Measurements from ENCODE around the gene RPRD1B. TPM values are rescaled to one million over a fixed set of nuclear protein-coding genes. Genes with fewer than 3 reads are reported as not detected.

Gene RPRD1B
- total RNA-seq, 2 experiments from 2014 or later = 36.5 to 38.8 TPM

DNA sequence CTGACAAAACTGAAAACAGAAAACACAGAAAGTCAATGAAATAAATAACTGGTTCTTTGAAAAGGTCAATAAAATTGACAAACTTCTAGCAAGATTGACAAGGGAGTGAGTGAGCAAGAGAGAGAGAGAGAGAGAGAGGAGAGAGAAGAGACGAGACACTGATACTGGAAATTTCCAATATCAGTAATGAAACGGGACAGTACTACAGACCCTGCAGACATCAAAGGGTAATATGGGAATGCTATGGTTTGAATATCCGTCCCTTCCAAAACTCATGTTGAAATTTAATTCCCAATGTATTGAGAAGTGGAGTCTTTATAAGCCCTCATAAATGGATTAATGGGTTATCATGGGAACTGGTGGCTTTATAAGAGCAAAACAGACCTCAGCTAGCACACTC is 4.1 kb upstream of the RPRD1B start:
- POLR2A ChIA-PET = interaction anchor here (0.6 kb wide), 1 partner anchor 351 kb away, joined by 9 read pairs; no protein-coding TSS in a partner anchor
- CTCF ChIA-PET = interaction anchor here (0.6 kb wide), 2 partner anchors 20 to 201 kb away, joined by 3 read pairs; no protein-coding TSS in a partner anchor

GRCh38 chr20:38031957-38032356 is 1.6 kb upstream of the RPRD1B start:
- POLR2A ChIA-PET = interaction anchor here (0.6 kb wide), 1 partner anchor 841 kb away, joined by 3 read pairs; no protein-coding TSS in a partner anchor
- CTCF ChIA-PET = no interaction called here

GRCh38 chr20:38032585-38033329 is 789 bp upstream of the RPRD1B start:
- POLR2A ChIA-PET = interaction anchor here (0.6 to 2.0 kb wide), 9 partner anchors 10 to 743 kb away, joined by 3 to 7 read pairs (median 3); partner anchors contain the start of gene MANBAL
- CTCF ChIA-PET = interaction anchor here (1.3 to 1.9 kb wide), 5 partner anchors 11 to 189 kb away, joined by 4 to 6 read pairs (median 4); no protein-coding TSS in a partner anchor

DNA sequence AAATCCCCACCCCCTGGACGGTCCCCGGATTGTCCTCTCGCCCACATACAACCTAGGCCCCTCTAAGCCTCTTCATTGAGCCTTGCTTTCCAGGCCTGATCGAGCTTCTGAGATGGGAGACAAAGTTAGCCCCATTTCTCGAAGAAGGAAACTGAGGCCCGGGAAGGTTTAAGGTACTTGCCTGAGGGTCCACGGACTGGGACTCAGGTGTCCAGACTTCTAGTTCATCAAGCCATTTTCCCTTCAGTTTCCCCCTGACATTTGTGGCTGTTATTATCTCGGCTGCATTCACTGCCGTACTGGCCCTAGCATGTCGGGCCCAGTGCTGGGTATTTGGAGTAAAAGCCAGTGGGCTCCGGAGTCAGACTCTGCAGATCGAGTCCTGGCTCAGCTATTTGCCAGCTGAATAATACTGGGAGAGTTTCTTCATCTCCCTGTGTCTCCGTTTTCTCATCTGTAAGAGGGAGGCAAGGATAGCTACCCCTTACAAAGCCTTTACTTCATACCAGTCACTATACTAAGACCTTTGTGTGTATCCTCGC is 633 bp downstream of the RPRD1B start:
- CTCF ChIA-PET = interaction anchor here (0.5 to 1.9 kb wide), 6 partner anchors 14 to 187 kb away, joined by 3 to 6 read pairs (median 4); no protein-coding TSS in a partner anchor
- POLR2A ChIA-PET = interaction anchor here (1.1 to 2.0 kb wide), 3 partner anchors 10 to 745 kb away, joined by 4 to 7 read pairs (median 5); partner anchors contain the start of gene MANBAL

GRCh38 chr20:38034961-38035360 is 1.4 kb downstream of the RPRD1B start:
- CTCF ChIA-PET = interaction anchor here (1.1 kb wide), 1 partner anchor 13 kb away, joined by 3 read pairs; no protein-coding TSS in a partner anchor
- POLR2A ChIA-PET = no interaction called here

- ChIA-PET CTCF (no interaction called here), POLR2A (no interaction called here)
Measured at GRCh38 chr20:38036366-38036765, 2.8 kb downstream of the RPRD1B start.

DNA sequence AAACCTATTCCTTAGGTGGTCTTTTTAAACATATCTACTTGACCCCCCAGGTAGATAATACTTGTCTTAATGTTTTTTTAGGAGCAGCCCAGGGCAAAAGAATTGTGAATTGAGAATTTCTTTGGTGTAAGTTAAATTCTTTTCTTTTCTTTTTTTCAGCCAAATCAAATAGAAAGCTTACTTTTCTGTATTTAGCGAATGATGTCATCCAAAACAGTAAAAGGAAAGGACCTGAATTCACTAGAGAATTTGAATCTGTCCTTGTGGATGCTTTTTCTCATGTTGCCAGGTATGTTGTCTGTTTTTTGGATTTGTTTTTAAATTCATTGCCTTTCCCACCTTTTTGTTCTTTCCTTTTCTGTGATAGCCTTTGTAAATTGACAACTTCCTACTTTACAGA is 6.7 kb downstream of the RPRD1B start:
- CTCF ChIA-PET = interaction anchor here (0.6 kb wide), 1 partner anchor 167 kb away, joined by 3 read pairs; no protein-coding TSS in a partner anchor
- POLR2A ChIA-PET = no interaction called here

DNA sequence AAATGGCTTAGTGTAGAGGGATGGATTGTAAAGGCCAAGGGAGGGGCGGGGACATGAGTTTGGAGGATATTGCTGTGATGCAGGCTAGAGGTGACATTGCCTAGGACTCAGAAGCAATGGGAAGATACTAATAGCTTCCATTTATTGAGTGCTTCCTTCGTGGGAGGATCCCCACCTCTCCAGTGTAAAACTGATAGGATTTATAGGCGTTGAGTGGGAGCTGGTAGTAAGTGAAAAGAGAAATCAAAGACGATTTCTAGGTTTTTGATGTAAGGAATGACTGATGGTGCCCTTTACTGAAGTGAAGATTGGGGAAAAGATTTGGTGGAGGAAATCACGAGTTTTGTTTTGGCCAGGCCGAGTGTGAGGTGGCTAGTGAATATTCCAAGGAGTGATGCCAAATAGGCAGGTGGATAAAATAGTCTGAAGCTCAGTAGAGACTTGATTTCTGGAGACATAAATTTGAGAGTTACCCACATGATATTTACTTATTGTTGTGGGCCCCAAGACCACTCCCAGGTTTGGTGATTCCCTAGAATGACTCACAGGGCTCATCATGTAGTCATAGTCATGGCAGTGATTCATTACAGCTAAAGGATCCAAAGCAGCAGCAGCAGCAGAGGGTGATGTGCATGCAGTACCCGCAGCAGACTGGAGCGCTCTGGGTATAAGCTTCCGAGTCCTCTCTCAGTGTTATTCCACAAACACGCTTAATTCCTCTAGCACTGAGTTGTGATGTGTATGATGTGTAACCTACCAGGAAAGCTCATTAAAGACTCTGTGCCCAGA is 10.2 kb downstream of the RPRD1B start:
- CTCF ChIA-PET = interaction anchor here (1.2 kb wide), 2 partner anchors 10 to 14 kb away, joined by 4 to 9 read pairs; partner anchors contain the start of genes RPRD1B and TTI1
- POLR2A ChIA-PET = interaction anchor here (0.7 to 1.3 kb wide), 3 partner anchors 10 to 865 kb away, joined by 4 to 7 read pairs (median 5); partner anchors contain the start of genes MROH8, RPN2, RPRD1B and TTI1

GRCh38 chr20:38044685-38045084 is 11.1 kb downstream of the RPRD1B start:
- POLR2A ChIA-PET = interaction anchor here (1.3 kb wide), 2 partner anchors 11 to 866 kb away, joined by 4 to 7 read pairs; partner anchors contain the start of genes MROH8, RPN2, RPRD1B and TTI1
- CTCF ChIA-PET = interaction anchor here (1.2 kb wide), 2 partner anchors 11 to 13 kb away, joined by 4 to 9 read pairs; partner anchors contain the start of genes RPRD1B and TTI1

DNA sequence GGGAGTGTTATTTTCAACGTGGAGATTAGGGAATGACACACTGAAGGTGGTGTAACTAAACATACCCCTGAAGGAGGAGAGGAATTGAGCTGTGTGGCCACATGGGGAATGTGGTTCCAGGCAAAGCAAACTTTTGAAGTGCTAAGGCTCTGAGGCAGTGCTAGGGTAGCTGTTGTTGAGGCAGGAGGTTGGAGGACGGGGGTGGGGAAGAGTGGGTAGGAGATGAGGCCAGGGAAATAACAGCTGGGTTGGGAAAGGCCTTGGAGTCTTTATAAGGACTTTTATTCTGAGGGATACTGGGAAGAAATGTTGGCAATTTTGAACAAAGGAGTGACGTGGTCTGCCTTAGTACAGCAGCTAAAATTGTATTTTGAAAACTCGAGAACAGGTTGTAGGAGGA is 13.0 kb downstream of the RPRD1B start:
- ChIA-PET CTCF (interaction anchor here (1.2 to 3.0 kb wide), 2 partner anchors 11 to 37 kb away, joined by 3 to 8 read pairs; no protein-coding TSS in a partner anchor), POLR2A (interaction anchor here (0.7 kb wide), 1 partner anchor 9 kb away, joined by 4 read pairs; no protein-coding TSS in a partner anchor)

GRCh38 chr20:38049800-38050199 is 16.3 kb downstream of the RPRD1B start:
- CTCF ChIA-PET = no interaction called here
- POLR2A ChIA-PET = interaction anchor here (1.2 kb wide), 1 partner anchor 16 kb away, joined by 5 read pairs; the partner anchor contains the start of genes RPRD1B and TTI1

DNA sequence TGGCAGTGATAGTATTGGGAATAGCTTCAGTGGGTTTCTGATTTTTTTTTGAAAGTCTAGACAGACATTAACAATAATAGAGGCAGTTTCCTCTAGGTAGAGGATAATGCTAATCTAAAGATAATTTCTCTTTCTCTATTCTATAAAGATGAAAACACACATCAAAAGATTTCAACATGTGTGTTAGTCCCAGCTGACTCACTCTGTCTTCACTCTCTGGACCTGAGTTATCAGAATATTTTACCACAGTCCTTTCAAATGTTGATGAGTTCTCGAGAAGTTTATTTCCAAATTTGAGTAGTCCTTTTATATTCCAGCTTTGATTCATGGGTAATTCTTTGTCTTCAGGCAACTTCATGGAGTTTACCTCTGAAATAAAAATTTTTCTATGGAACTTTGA is 17.1 kb downstream of the RPRD1B start:
- CTCF ChIA-PET = interaction anchor here (0.6 to 1.0 kb wide), 4 partner anchors 50 to 1432 kb away, joined by 3 read pairs; no protein-coding TSS in a partner anchor

GRCh38 chr20:38052870-38053269 is 19.3 kb downstream of the RPRD1B start:
- ChIA-PET CTCF (no interaction called here), POLR2A (interaction anchor here (0.7 to 1.6 kb wide), 2 partner anchors 20 to 1016 kb away, joined by 3 to 16 read pairs; partner anchors contain the start of genes RPRD1B and TTI1)

More for the DNA sequence above, 17.1 kb downstream of the RPRD1B start:
- POLR2A ChIA-PET = no interaction called here

- CTCF ChIA-PET = interaction anchor here (1.2 kb wide), 1 partner anchor 169 kb away, joined by 3 read pairs; no protein-coding TSS in a partner anchor
Measured at GRCh38 chr20:38054647-38055046, 21.1 kb downstream of the RPRD1B start.

GRCh38 chr20:38055294-38055693 is 21.7 kb downstream of the RPRD1B start:
- ChIA-PET CTCF (no interaction called here), POLR2A (interaction anchor here (0.6 kb wide), 1 partner anchor 118 kb away, joined by 3 read pairs; no protein-coding TSS in a partner anchor)

More at GRCh38 chr20:38054647-38055046, 21.1 kb downstream of the RPRD1B start:
- POLR2A ChIA-PET = interaction anchor here (0.6 kb wide), 1 partner anchor 119 kb away, joined by 3 read pairs; no protein-coding TSS in a partner anchor

DNA sequence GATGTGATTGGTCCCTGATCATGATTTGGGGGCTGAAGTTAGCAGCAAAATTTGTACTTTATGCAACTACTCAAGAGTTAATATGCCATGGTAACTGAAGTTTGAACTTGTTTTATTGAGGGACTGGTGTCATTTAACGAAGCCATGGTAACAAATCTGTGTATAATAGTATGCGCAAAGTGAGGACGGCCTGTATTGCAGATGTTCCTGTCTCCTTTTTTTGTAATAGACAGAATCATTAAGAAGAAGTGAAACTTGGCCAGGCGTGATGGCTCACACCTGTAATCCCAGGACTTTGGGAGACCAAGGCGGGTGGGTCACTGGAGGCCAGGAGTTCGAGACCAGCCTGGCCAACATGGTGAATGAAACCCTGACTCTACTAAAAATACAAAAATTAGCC is 22.3 kb downstream of the RPRD1B start:
- POLR2A ChIA-PET = no interaction called here
- CTCF ChIA-PET = interaction anchor here (1.1 kb wide), 1 partner anchor 17 kb away, joined by 3 read pairs; no protein-coding TSS in a partner anchor

GRCh38 chr20:38057351-38057972 is 23.9 kb downstream of the RPRD1B start:
- CTCF ChIA-PET = interaction anchor here (0.6 to 2.2 kb wide), 14 partner anchors 10 to 169 kb away, joined by 3 to 24 read pairs (median 4); partner anchors contain the start of genes RPRD1B and TTI1

GRCh38 chr20:38059832-38060231 is 26.3 kb downstream of the RPRD1B start:
- CTCF ChIA-PET = no interaction called here
- POLR2A ChIA-PET = no interaction called here

More at GRCh38 chr20:38057351-38057972, 23.9 kb downstream of the RPRD1B start:
- POLR2A ChIA-PET = no interaction called here

Measured in activated CD8-positive, alpha-beta memory T cell treated with anti-CD3 and anti-CD28 coated beads for 36 hours (primary cell).